HAP-1 (cell line): ENCODE measurements around the gene BRICD5.
"Not testable (repeated sequence)": the region's sequence is repeated elsewhere in the genome, so short reads cannot be mapped to it uniquely, and the experiment has no call there.

Experiments used
- DNase-seq, 2 experiments: peaks; one replicate each; pipeline ENCODE4 v3.0.0-alpha.2; 2016 to 2020; ENCODE audit warnings: low spot score in 2 of 2
- H3K27me3 ChIP-seq: fragments of 250-450 bp; sonication (Bioruptor Pico); 2 replicates; pipeline ENCODE4 v1.5.1; 2020; ENCODE audit warnings: low read depth, mild to moderate bottlenecking, moderate library complexity
- H3K36me3 ChIP-seq: fragments of 250-450 bp; sonication (Bioruptor Pico); replicated peaks from 2 replicates; pipeline ENCODE4 v1.5.1; 2020; ENCODE audit warnings: mild to moderate bottlenecking
- H3K4me1 ChIP-seq: fragments of 250-450 bp; sonication (Bioruptor Pico); 2 replicates; pipeline ENCODE4 v1.5.1; 2020; ENCODE audit warnings: mild to moderate bottlenecking
- H3K4me3 ChIP-seq: fragments of 250-450 bp; sonication (Bioruptor Pico); 2 replicates; pipeline ENCODE4 v1.5.1; 2020; ENCODE audit warnings: mild to moderate bottlenecking, moderate library complexity
- H3K9me3 ChIP-seq: fragments of 250-450 bp; sonication (Bioruptor Pico); 2 replicates; pipeline ENCODE4 v1.5.1; 2020; ENCODE audit warnings: mild to moderate bottlenecking, moderate library complexity
- in situ Hi-C: fragments of 300-500 bp; cut with MboI; formaldehyde crosslinking; loops from 3 replicates; pipeline ENCODE4 v1.14.3; 2020; ENCODE audit warnings: low sequenced_read_pairs, inconsistent platforms, mixed read lengths

The BRICD5 gene

DNA sequence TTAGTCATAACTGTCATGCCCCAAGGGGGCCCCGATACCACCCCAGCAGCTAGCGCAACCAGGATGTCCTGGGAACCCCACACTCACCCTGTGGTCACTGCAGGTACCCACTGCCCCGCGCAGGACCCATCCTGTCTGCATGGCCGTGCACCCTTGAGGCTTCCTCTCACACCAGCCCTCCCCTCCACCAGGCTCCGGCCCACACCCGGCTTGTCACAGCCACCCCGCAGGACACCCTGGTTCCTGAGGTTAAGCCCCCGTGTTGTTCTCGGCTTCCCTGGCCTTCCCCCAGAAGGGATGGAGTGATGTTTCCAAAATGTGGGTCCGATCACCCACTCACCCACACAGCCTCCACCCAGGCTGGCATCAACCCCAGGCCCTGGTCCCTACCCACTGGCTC lies 33.1 kb upstream of the BRICD5 start:
- no peak for DNase-seq
- in situ Hi-C loops = no loop called here
- Histone ChIP-seq H3K4me1 (no peaks in the 10 kb centered on the region), H3K9me3 (no peaks in the 10 kb centered on the region), H3K27me3 (no peaks in the 10 kb centered on the region), H3K36me3 (peaks cover 80% of the 10 kb centered on the region), H3K4me3 (no peak overlapping the region)

- no peaks in the 10 kb centered on the region for H3K4me1 ChIP-seq
- in situ Hi-C loops = no loop called here
- H3K4me3 ChIP-seq = no peak overlapping the region
- peaks cover 73% of the 10 kb centered on the region for H3K36me3 ChIP-seq
- no peak for DNase-seq
- no peaks in the 10 kb centered on the region for H3K9me3 ChIP-seq
- no peaks in the 10 kb centered on the region for H3K27me3 ChIP-seq
These were observed 32.4 kb upstream of the BRICD5 start for GRCh38 chr16:2243031-2243528.

DNA sequence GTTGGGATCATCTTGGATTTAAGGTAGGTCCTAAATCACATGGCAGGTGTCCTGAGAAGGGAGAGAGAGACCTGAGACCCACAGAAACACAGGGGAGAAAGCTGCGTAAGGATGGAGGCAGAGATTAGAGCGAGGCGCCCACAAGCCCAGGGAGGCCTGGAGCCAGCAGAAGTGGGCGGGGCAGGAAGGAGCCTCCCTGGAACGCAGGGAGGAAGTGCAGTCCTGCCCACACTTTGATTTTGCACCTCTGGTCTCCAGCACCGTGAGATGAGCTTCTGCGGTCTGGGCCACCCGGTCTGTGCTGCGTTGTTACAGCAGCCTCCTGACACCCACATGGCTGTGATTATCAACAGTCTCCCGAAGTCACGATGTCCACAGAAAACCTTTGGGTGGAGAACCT lies 31.9 kb upstream of the BRICD5 start:
- H3K27me3 ChIP-seq = no peaks in the 10 kb centered on the region
- no peaks in the 10 kb centered on the region for H3K9me3 ChIP-seq
- no peaks in the 10 kb centered on the region for H3K4me1 ChIP-seq
- in situ Hi-C loops = no loop called here
- peaks cover 69% of the 10 kb centered on the region for H3K36me3 ChIP-seq
- H3K4me3 ChIP-seq = no peak overlapping the region
- DNase-seq = no peak

DNA sequence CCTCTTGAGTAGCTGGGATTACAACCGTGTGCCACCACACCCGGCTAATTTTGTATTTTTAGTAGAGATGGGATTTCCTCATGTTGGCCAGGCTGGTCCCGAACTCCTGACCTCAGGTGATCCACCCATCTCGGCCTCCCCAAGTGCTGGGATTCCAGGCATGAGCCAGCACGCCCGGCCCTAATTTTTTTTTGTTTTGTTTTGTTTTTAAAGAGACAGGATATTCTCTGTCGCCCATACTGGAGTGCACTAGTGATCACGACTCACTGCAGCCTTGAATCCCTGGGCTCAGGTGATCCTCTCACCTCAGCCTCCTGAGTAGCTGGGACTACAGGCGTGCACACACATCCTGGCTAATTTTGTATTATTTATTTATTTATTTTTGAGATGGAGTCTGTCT lies 29.7 kb upstream of the BRICD5 start:
- H3K36me3 ChIP-seq = peaks cover 47% of the 10 kb centered on the region
- H3K4me3 ChIP-seq, H3K9me3 ChIP-seq, H3K4me1 ChIP-seq, H3K27me3 ChIP-seq, in situ Hi-C loops, DNase-seq: not testable (repeated sequence)

GRCh38 chr16:2238838-2239675 lies 28.4 kb upstream of the BRICD5 start:
- in situ Hi-C loops = no loop called here
- Histone ChIP-seq H3K36me3 (peaks cover 43% of the 10 kb centered on the region), H3K4me3 (no peak overlapping the region), H3K9me3 (no peaks in the 10 kb centered on the region), H3K4me1 (no peaks in the 10 kb centered on the region), H3K27me3 (no peaks in the 10 kb centered on the region)
- peak in 1 of 2 experiments; percentile 39 for DNase-seq

DNA sequence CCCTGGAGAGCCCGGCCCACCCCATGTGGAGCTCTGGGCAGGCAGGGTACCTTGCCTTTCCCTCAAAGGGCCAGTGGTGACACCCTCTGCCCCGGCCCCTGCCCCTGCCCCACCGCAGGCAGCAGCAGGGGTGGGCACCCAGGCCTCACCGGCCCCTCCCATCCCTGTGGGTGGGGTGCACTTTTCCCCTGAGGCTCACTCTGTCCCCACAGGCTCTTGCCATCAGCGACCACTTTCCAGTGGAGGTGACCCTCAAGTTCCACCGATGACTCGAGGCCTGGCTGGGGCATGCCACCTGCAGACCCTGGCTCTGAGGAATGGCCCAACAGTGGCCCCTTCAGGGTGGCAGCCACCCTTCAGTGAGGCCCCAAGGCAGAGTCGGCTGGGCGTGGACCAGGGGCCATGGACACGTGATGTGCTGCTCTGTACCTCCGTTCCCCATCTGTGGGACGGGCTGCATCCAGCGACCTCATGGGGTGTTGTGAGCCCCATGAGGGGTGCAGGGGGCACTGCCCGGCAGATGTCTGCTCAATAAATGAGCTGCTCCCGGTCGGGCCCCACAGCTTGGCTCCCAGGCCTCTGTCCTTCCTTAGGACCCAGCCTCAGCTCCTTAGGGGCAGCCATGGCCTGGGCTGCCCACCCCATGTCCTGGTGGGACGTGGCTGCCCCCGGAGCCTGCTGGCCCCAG lies 27.6 kb upstream of the BRICD5 start:
- Histone ChIP-seq H3K4me3 (no peak overlapping the region), H3K36me3 (peaks cover 43% of the 10 kb centered on the region), H3K4me1 (no peaks in the 10 kb centered on the region), H3K9me3 (no peaks in the 10 kb centered on the region), H3K27me3 (no peaks in the 10 kb centered on the region)
- no peak for DNase-seq
- in situ Hi-C loops = no loop called here

- in situ Hi-C loops = no loop called here
- no peak for DNase-seq
- peaks cover 43% of the 10 kb centered on the region for H3K36me3 ChIP-seq
- no peaks in the 10 kb centered on the region for H3K4me1 ChIP-seq
- H3K4me3 ChIP-seq = no peak overlapping the region
- no peaks in the 10 kb centered on the region for H3K9me3 ChIP-seq
- no peaks in the 10 kb centered on the region for H3K27me3 ChIP-seq
These were observed 27.0 kb upstream of the BRICD5 start for GRCh38 chr16:2237493-2238149.

DNA sequence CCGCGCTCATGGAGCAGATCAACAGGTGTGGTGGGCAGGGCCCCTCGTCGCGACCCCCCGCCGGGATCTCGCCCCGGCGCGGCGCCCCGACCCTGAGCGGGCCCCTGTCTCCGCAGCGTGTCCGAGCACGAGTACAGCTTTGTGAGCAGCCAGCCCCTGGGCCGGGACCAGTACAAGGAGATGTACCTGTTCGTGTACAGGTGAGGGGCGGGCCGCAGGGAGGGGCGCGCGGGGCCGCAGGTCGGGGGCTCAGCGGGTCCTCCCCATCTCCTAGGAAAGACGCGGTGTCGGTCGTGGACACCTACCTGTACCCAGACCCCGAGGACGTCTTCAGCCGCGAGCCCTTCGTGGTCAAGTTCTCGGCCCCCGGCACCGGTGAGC lies 26.4 kb upstream of the BRICD5 start:
- no peaks in the 10 kb centered on the region for H3K27me3 ChIP-seq
- no peaks in the 10 kb centered on the region for H3K4me1 ChIP-seq
- H3K9me3 ChIP-seq = no peaks in the 10 kb centered on the region
- in situ Hi-C loops = no loop called here
- DNase-seq = peak in 1 of 2 experiments; percentile 38
- H3K36me3 ChIP-seq = peaks cover 42% of the 10 kb centered on the region
- no peak overlapping the region for H3K4me3 ChIP-seq

GRCh38 chr16:2236337-2237101 lies 25.9 kb upstream of the BRICD5 start, which contains the start of gene DNASE1L2:
DNASE1L2 (plus strand) TSS chr16:2236444; CDS start chr16:2236817, 373 bp downstream.
- no peaks in the 10 kb centered on the region for H3K9me3 ChIP-seq
- peaks cover 43% of the 10 kb centered on the region for H3K36me3 ChIP-seq
- in situ Hi-C loops = no loop called here
- no peaks in the 10 kb centered on the region for H3K4me1 ChIP-seq
- no peaks in the 10 kb centered on the region for H3K27me3 ChIP-seq
- no peak within 1 kb of the TSS for H3K4me3 ChIP-seq
- peak in 1 of 2 experiments; percentile 56 for DNase-seq

DNA sequence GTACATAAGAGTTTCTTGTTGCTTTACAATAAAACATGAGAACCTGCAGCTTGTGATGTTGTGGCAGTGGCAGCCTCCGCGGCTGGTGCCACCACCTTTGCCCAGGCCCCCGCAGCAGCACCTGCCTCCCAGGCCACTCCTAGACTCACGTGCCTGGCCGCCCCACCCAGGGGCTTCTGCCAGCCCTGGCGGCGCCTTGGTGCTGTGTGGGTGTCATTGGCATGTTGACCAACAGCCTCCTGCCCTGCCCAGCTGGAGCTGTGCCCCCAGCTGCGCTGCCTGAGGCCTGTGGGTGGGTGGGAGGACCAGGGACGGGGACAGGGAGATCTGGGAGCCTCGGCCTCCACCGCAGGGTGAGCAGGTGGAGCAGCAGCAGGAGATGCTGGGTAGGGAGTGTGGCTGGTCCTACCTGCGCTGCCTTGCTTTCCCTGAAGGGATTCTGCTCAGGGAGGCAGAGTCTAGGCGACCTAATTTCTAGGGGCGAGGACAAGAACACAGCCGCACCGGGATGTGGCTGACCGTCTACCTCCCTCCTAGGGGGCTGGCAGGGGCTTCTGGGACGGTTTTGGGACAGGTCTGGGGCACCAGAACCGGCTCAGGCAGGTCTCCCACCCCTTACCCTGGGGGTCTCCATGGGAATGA lies 25.2 kb upstream of the BRICD5 start:
- no peak overlapping the region for H3K4me3 ChIP-seq
- H3K9me3 ChIP-seq = no peaks in the 10 kb centered on the region
- peaks cover 47% of the 10 kb centered on the region for H3K36me3 ChIP-seq
- no peak for DNase-seq
- in situ Hi-C loops = no loop called here
- H3K4me1 ChIP-seq = no peaks in the 10 kb centered on the region
- H3K27me3 ChIP-seq = no peaks in the 10 kb centered on the region

GRCh38 chr16:2235234-2235651 lies 24.6 kb upstream of the BRICD5 start:
- no peaks in the 10 kb centered on the region for H3K27me3 ChIP-seq
- no peaks in the 10 kb centered on the region for H3K9me3 ChIP-seq
- in situ Hi-C loops = no loop called here
- DNase-seq = no peak
- H3K4me3 ChIP-seq = no peak overlapping the region
- peaks cover 47% of the 10 kb centered on the region for H3K36me3 ChIP-seq
- no peaks in the 10 kb centered on the region for H3K4me1 ChIP-seq

GRCh38 chr16:2234813-2235170 lies 24.1 kb upstream of the BRICD5 start:
- in situ Hi-C loops = no loop called here

More at GRCh38 chr16:2234813-2235170, 24.1 kb upstream of the BRICD5 start:
- H3K36me3 ChIP-seq = peaks cover 48% of the 10 kb centered on the region
- no peak for DNase-seq
- H3K4me1 ChIP-seq = no peaks in the 10 kb centered on the region
- H3K9me3 ChIP-seq = no peaks in the 10 kb centered on the region
- H3K4me3 ChIP-seq = no peak overlapping the region
- H3K27me3 ChIP-seq = no peaks in the 10 kb centered on the region
